ENCODE data around the gene CHMP4B. TPM values are rescaled to one million over a fixed set of nuclear protein-coding genes. Genes with fewer than 3 reads are reported as not detected.

Gene CHMP4B
- total and polyA plus RNA-seq, 2 donors (not counting 1 experiment from before 2014, with no cell fraction given): 62.3 to 83.9 TPM

- Histone ChIP-seq H3K27ac (ENCODE audit: low read length in 2 of 2) (no peak overlapping the region), H3K4me1 (ENCODE audit: control insufficient read depth in 2 of 2, insufficient read depth in 2 of 2, low read length in 2 of 2) (no peaks in the 10 kb centered on the region), H3K27me3 (replicated peaks in 1 of 4; ENCODE audit: control extremely low read depth in 1 of 4, control insufficient read depth in 3 of 4, insufficient read depth in 4 of 4, low read length in 3 of 4) (no peaks in the 10 kb centered on the region), H2AFZ (ENCODE audit: insufficient read depth, low read depth, low read length, poor library complexity, severe bottlenecking) (no peak overlapping the region), H3K79me2 (ENCODE audit: control insufficient read depth, insufficient read depth, low read length) (no peaks in the 10 kb centered on the region), H3K4me2 (replicated peaks; ENCODE audit: low read depth, low read length, poor library complexity, severe bottlenecking) (no peak overlapping the region), H3K9ac (ENCODE audit: low read length) (no peak overlapping the region), H4K20me1 (ENCODE audit: control insufficient read depth, insufficient read depth, low read length, poor library complexity, severe bottlenecking) (no peaks in the 10 kb centered on the region), H3K9me3 (ENCODE audit: control extremely low read depth in 1 of 3, control insufficient read depth in 2 of 3, insufficient read depth in 1 of 3, low read length in 2 of 3) (no peaks in the 10 kb centered on the region), H3K36me3 (replicated peaks in 1 of 2; ENCODE audit: control extremely low read depth in 1 of 2, control insufficient read depth in 1 of 2, extremely low read depth in 1 of 2, insufficient read depth in 2 of 2, low read length in 1 of 2) (no peaks in the 10 kb centered on the region), H3K4me3 (ENCODE audit: control extremely low read depth in 1 of 5, extremely low read depth in 1 of 5, insufficient read depth in 1 of 5, low read depth in 2 of 5, low read length in 4 of 5) (no peak overlapping the region)
- DNase-seq (no peak), ATAC-seq (ENCODE audit: low read depth) (no peak)
- Mint-ChIP-seq H3K9me3 (ENCODE audit: insufficient read depth) (no peaks in the 10 kb centered on the region), H3K4me3 (no peak overlapping the region), H3K4me1 (no peaks in the 10 kb centered on the region), H3K27me3 (peaks cover 3% of the 10 kb centered on the region), H3K27ac (no peak overlapping the region)
- ChIA-PET POLR2A (no interaction called here), CTCF (interaction anchor here (1.0 kb wide), 1 partner anchor 201 kb away, joined by 3 read pairs; no protein-coding TSS in a partner anchor)
- TF ChIP-seq, protein P1, sequence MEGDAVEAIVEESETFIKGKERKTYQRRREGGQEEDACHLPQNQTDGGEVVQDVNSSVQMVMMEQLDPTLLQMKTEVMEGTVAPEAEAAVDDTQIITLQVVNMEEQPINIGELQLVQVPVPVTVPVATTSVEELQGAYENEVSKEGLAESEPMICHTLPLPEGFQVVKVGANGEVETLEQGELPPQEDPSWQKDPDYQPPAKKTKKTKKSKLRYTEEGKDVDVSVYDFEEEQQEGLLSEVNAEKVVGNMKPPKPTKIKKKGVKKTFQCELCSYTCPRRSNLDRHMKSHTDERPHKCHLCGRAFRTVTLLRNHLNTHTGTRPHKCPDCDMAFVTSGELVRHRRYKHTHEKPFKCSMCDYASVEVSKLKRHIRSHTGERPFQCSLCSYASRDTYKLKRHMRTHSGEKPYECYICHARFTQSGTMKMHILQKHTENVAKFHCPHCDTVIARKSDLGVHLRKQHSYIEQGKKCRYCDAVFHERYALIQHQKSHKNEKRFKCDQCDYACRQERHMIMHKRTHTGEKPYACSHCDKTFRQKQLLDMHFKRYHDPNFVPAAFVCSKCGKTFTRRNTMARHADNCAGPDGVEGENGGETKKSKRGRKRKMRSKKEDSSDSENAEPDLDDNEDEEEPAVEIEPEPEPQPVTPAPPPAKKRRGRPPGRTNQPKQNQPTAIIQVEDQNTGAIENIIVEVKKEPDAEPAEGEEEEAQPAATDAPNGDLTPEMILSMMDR (IDR thresholded peaks at IDR 0.05): no peak
- no peak for TF ChIP-seq EZH2 (IDR thresholded peaks at IDR 0.05; ENCODE audit: borderline replicate concordance, insufficient read depth, low read depth, low read length, poor library complexity, severe bottlenecking)
- intact Hi-C loops (cut with micrococcal nuclease): no loop called here
- WGBS (ENCODE audit: insufficient coverage): 98% methylated on average over 6 of the region's 6 CpGs
Observed at GRCh38 chr20:33868595-33868994, 57.4 kb downstream of the CHMP4B start.

- TF ChIP-seq, protein P1 (IDR thresholded peaks at IDR 0.05): no peak
- no peak for TF ChIP-seq EZH2 (IDR thresholded peaks at IDR 0.05; ENCODE audit: borderline replicate concordance, insufficient read depth, low read depth, low read length, poor library complexity, severe bottlenecking)
- H4K20me1 ChIP-seq (ENCODE audit: control insufficient read depth, insufficient read depth, low read length, poor library complexity, severe bottlenecking): no peaks in the 10 kb centered on the region
- no peaks in the 10 kb centered on the region for H3K9me3 ChIP-seq (ENCODE audit: control extremely low read depth in 1 of 3, control insufficient read depth in 2 of 3, insufficient read depth in 1 of 3, low read length in 2 of 3)
- no peaks in the 10 kb centered on the region for H3K79me2 ChIP-seq (ENCODE audit: control insufficient read depth, insufficient read depth, low read length)
- no peaks in the 10 kb centered on the region for H3K4me1 ChIP-seq (ENCODE audit: control insufficient read depth in 2 of 2, insufficient read depth in 2 of 2, low read length in 2 of 2)
- Mint-ChIP-seq H3K4me1 (peaks cover 1% of the 10 kb centered on the region), H3K27me3 (peaks cover 3% of the 10 kb centered on the region), H3K27ac (no peak overlapping the region), H3K4me3 (no peak overlapping the region), H3K9me3 (ENCODE audit: insufficient read depth) (no peaks in the 10 kb centered on the region)
- intact Hi-C loops (cut with micrococcal nuclease): no loop called here
- no peak overlapping the region for H3K9ac ChIP-seq (ENCODE audit: low read length)
- H3K27ac ChIP-seq (ENCODE audit: low read length in 2 of 2): no peak overlapping the region
- no peak overlapping the region for H3K4me3 ChIP-seq (ENCODE audit: control extremely low read depth in 1 of 5, extremely low read depth in 1 of 5, insufficient read depth in 1 of 5, low read depth in 2 of 5, low read length in 4 of 5)
- H3K27me3 ChIP-seq (replicated peaks in 1 of 4; ENCODE audit: control extremely low read depth in 1 of 4, control insufficient read depth in 3 of 4, insufficient read depth in 4 of 4, low read length in 3 of 4): no peaks in the 10 kb centered on the region
- H2AFZ ChIP-seq (ENCODE audit: insufficient read depth, low read depth, low read length, poor library complexity, severe bottlenecking): no peak overlapping the region
- POLR2A ChIA-PET: no interaction called here
- no peaks in the 10 kb centered on the region for H3K36me3 ChIP-seq (replicated peaks in 1 of 2; ENCODE audit: control extremely low read depth in 1 of 2, control insufficient read depth in 1 of 2, extremely low read depth in 1 of 2, insufficient read depth in 2 of 2, low read length in 1 of 2)
- no peak overlapping the region for H3K4me2 ChIP-seq (replicated peaks; ENCODE audit: low read depth, low read length, poor library complexity, severe bottlenecking)
- CTCF ChIA-PET: interaction anchor here (0.6 kb wide), 1 partner anchor 608 kb away, joined by 3 read pairs; no protein-coding TSS in a partner anchor
- DNase-seq: no peak
- WGBS (ENCODE audit: insufficient coverage): 79% methylated on average over 4 of the region's 5 CpGs
- no peak for ATAC-seq (ENCODE audit: low read depth)
Observed at GRCh38 chr20:33869283-33869682, 58.1 kb downstream of the CHMP4B start.

Measured in B cell (primary cell).